HepG2 (cell line): ENCODE data around the gene SEC14L5. TPM values are rescaled to one million over a fixed set of nuclear protein-coding genes. Genes with fewer than 3 reads are reported as not detected.

Experiments used
- ARID4A ChIP-seq: sonication (generic); formaldehyde crosslinking; IDR thresholded peaks from 2 replicates; pipeline ENCODE4 v1.5.0; 2020; ENCODE audit warnings: mild to moderate bottlenecking, missing genetic modification reagents, borderline replicate concordance
- GATAD2A ChIP-seq: IDR thresholded peaks from 2 replicates; pipeline ENCODE4 v1.6.1; 2016
- HDAC2 ChIP-seq: sonication (generic); formaldehyde crosslinking; IDR thresholded peaks from 2 replicates; pipeline ENCODE4 v1.4.0; 2020; ENCODE audit warnings: missing genetic modification reagents
- LCORL ChIP-seq, 2 experiments: fragments of 450-650 bp in 1 of 2; sonication (generic) in 1 of 2; formaldehyde crosslinking in 1 of 2; IDR thresholded peaks; 2 replicates each; pipeline versions ENCODE4 v1.5.0 to v1.6.1; 2017 to 2020; ENCODE audit warnings: antibody characterized with exemption in 1 of 2, missing genetic modification reagents in 1 of 2
- NCOA1 ChIP-seq: sonication (generic); formaldehyde crosslinking; IDR thresholded peaks from 2 replicates; pipeline ENCODE4 v1.9.0; 2021; ENCODE audit warnings: missing genetic modification reagents
- PHF21A ChIP-seq: sonication (generic); formaldehyde crosslinking; IDR thresholded peaks from 2 replicates; pipeline ENCODE4 v1.5.0; 2020; ENCODE audit warnings: mild to moderate bottlenecking, missing genetic modification reagents
- SALL1 ChIP-seq: sonication (generic); formaldehyde crosslinking; IDR thresholded peaks from 2 replicates; pipeline ENCODE4 v1.8.0; 2022; ENCODE audit warnings: mild to moderate bottlenecking, missing genetic modification reagents
- SOX6 ChIP-seq, 2 experiments: fragments of 450-650 bp in 1 of 2; sonication (generic) in 1 of 2; formaldehyde crosslinking in 1 of 2; IDR thresholded peaks; 2 replicates each; pipeline versions ENCODE4 v1.4.0 to v1.6.1; 2017 to 2020; ENCODE audit warnings: antibody characterized with exemption in 1 of 2, mild to moderate bottlenecking in 1 of 2, missing genetic modification reagents in 1 of 2
- TBX2 ChIP-seq: sonication (generic); formaldehyde crosslinking; IDR thresholded peaks from 2 replicates; pipeline ENCODE4 v1.5.0; 2020; ENCODE audit warnings: missing genetic modification reagents, mild to moderate bottlenecking, borderline replicate concordance
- ZBTB38 ChIP-seq: sonication (generic); formaldehyde crosslinking; IDR thresholded peaks from 2 replicates; pipeline ENCODE4 v1.5.1; 2020; ENCODE audit warnings: mild to moderate bottlenecking, missing genetic modification reagents
- ZFP36 ChIP-seq: fragments of 150-350 bp; IDR thresholded peaks from 2 replicates; pipeline ENCODE4 v1.6.1; 2018; ENCODE audit warnings: borderline replicate concordance, low read length, low read depth; ENCODE audit not compliant: partially characterized antibody
- ZGPAT ChIP-seq: IDR thresholded peaks from 2 replicates; pipeline ENCODE4 v1.6.1; 2016; ENCODE audit warnings: mild to moderate bottlenecking
- ZMYM3 ChIP-seq: sonication (generic); formaldehyde crosslinking; IDR thresholded peaks from 2 replicates; pipeline ENCODE4 v1.5.1; 2020; ENCODE audit warnings: mild to moderate bottlenecking, missing genetic modification reagents
- ZNF605 ChIP-seq: sonication (generic); formaldehyde crosslinking; IDR thresholded peaks from 2 replicates; pipeline ENCODE4 v1.8.0; 2022; ENCODE audit warnings: mild to moderate bottlenecking, missing genetic modification reagents
- polyA plus RNA-seq, 8 experiments: library from polyadenylated mRNA; depleted of rRNA in 3 of 8; stranded (reverse) in 7 of 8; unstranded in 1 of 8; fragments of >200 nt; fragmentation: Illumina TruSeq in 4 of 8; extraction: Trizol in 4 of 8; gene quantifications; 2 replicates each; pipeline versions ENCODE4 v1.2.1 to v1.2.3, GENCODE V29; 2011 to 2016; ENCODE audit warnings: low read depth in 4 of 8, missing spikeins in 1 of 8, mixed read lengths in 1 of 8; ENCODE audit not compliant: insufficient read depth in 1 of 8
- total RNA-seq, 5 experiments: library from RNA; depleted of rRNA; stranded (reverse); fragments of >200 nt; fragmentation: Illumina TruSeq; extraction: Trizol; gene quantifications; 2 replicates each; pipeline ENCODE4 v1.2.3, GENCODE V29; 2016; ENCODE audit warnings: low read depth in 1 of 5
- TF ChIP-seq, protein P1 (sequence below): sonication (generic); formaldehyde crosslinking; conservative IDR thresholded peaks from 2 replicates; pipeline ENCODE4 v1.4.0; 2020; ENCODE audit warnings: mild to moderate bottlenecking, missing genetic modification reagents, moderate library complexity

The SEC14L5 gene
- total and polyA plus RNA-seq, 2 of the 13 experiments (the other 11 are each of a cell fraction or from before 2014, with no cell fraction given) = 0.40 to 0.42 TPM

GRCh38 chr16:5002699-5003143, 44.6 kb downstream of the SEC14L5 start (continued):
- TF ChIP-seq ARID4A (CRISPR knock-in tag) (peak; percentile 20; the same call in 1 of the 2 replicates), PHF21A (CRISPR knock-in tag) (peak; percentile 43; the same call in 1 of the 2 replicates), ZFP36 (peak; percentile 63), ZBTB38 (CRISPR knock-in tag) (no peak), ZMYM3 (CRISPR knock-in tag) (peak; percentile 94), ZNF605 (CRISPR knock-in tag) (no peak), HDAC2 (CRISPR knock-in tag) (no peak), SALL1 (CRISPR knock-in tag) (no peak; the same call in 1 of the 2 replicates), LCORL (IDR thresholded peaks at IDR 0.05) (no peak), LCORL (CRISPR knock-in tag; IDR thresholded peaks at IDR 0.05) (peak; percentile 28; the same call in 1 of the 2 replicates), TBX2 (0 out of 2 replicates have a peak, but pooled peaks have one; percentile 34), SOX6 (IDR thresholded peaks at IDR 0.05) (no peak), SOX6 (CRISPR knock-in tag; IDR thresholded peaks at IDR 0.05) (0 out of 2 replicates have a peak, but pooled peaks have one; percentile 11), GATAD2A (CRISPR knock-in tag) (0 out of 2 replicates have a peak, but pooled peaks have one; percentile 24), ZGPAT (CRISPR knock-in tag) (peak; percentile 17; the same call in 1 of the 2 replicates), NCOA1 (CRISPR knock-in tag) (0 out of 2 replicates have a peak, but pooled peaks have one; percentile 29)
- TF ChIP-seq, protein P1, sequence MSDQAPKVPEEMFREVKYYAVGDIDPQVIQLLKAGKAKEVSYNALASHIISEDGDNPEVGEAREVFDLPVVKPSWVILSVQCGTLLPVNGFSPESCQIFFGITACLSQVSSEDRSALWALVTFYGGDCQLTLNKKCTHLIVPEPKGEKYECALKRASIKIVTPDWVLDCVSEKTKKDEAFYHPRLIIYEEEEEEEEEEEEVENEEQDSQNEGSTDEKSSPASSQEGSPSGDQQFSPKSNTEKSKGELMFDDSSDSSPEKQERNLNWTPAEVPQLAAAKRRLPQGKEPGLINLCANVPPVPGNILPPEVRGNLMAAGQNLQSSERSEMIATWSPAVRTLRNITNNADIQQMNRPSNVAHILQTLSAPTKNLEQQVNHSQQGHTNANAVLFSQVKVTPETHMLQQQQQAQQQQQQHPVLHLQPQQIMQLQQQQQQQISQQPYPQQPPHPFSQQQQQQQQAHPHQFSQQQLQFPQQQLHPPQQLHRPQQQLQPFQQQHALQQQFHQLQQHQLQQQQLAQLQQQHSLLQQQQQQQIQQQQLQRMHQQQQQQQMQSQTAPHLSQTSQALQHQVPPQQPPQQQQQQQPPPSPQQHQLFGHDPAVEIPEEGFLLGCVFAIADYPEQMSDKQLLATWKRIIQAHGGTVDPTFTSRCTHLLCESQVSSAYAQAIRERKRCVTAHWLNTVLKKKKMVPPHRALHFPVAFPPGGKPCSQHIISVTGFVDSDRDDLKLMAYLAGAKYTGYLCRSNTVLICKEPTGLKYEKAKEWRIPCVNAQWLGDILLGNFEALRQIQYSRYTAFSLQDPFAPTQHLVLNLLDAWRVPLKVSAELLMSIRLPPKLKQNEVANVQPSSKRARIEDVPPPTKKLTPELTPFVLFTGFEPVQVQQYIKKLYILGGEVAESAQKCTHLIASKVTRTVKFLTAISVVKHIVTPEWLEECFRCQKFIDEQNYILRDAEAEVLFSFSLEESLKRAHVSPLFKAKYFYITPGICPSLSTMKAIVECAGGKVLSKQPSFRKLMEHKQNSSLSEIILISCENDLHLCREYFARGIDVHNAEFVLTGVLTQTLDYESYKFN (CRISPR knock-in tag) = 0 out of 2 replicates have a peak, but pooled peaks have one; percentile 15
